ENCODE results near the gene CHCHD5. TPM values are rescaled to one million over a fixed set of nuclear protein-coding genes. Genes with fewer than 3 reads are reported as not detected.

The CHCHD5 gene
- total RNA-seq, 1 experiment from 2014 or later, result 32.3 TPM

DNA sequence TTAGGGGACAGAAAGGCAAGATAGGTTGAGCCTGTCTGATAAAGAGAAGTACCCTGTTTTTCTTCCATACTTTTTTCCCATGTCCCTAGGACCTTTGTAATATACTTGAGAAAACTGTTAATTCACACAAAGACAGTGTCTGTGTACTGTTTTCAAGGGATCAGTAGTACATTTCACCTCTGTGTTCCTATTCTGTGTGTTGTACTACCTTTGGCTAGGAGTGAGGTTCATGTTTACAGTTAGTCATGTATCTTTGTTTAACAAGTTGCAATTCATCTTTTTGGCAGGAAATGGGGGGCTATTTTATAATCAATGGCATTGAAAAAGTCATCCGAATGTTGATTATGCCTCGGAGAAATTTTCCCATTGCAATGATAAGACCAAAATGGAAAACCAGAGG is 35.4 kb upstream of the CHCHD5 start:
- Histone ChIP-seq H3K14ac (ENCODE audit: insufficient read depth, low read length) (no peak overlapping the region), H3K9me3 (ENCODE audit: control insufficient read depth, low read depth, low read length) (no peaks in the 10 kb centered on the region), H3K23me2 (ENCODE audit: insufficient read length, low read depth, low read length, poor library complexity, severe bottlenecking) (no peaks in the 10 kb centered on the region), H2BK12ac (ENCODE audit: insufficient read length, low read depth, low read length) (no peak overlapping the region), H4K91ac (ENCODE audit: insufficient read length, low read depth, low read length) (no peak overlapping the region), H3K56ac (ENCODE audit: insufficient read length, low read depth, low read length) (no peak overlapping the region), H3K79me2 (ENCODE audit: insufficient read depth, low read length) (peaks cover 7% of the 10 kb centered on the region; the same call in 1 of the 2 replicates), H3K9ac (ENCODE audit: extremely low read depth, insufficient read length, low read length) (no peak overlapping the region), H4K5ac (ENCODE audit: insufficient read length, low read depth, low read length) (no peak overlapping the region), H3K27me3 (ENCODE audit: insufficient read depth, low read length) (no peaks in the 10 kb centered on the region), H3K4ac (ENCODE audit: low read depth, low read length) (no peak overlapping the region), H3K23ac (ENCODE audit: insufficient read length, low read depth, low read length) (no peak overlapping the region), H2AK5ac (ENCODE audit: insufficient read length, low read length) (no peak overlapping the region), H2BK15ac (ENCODE audit: low read depth, low read length) (no peak overlapping the region), H4K8ac (replicated peaks; ENCODE audit: insufficient read length, low read depth, low read length) (no peak overlapping the region), H3T11ph (ENCODE audit: low read length) (no peak overlapping the region), H3K4me1 (ENCODE audit: insufficient read depth, low read length) (no peaks in the 10 kb centered on the region), H2AFZ (ENCODE audit: low read length) (no peak overlapping the region), H2BK5ac (ENCODE audit: insufficient read length, low read length) (no peak overlapping the region), H3K18ac (ENCODE audit: insufficient read length, low read depth, low read length) (no peak overlapping the region), H3K27ac (ENCODE audit: insufficient read length, low read depth, low read length) (no peak overlapping the region), H4K20me1 (ENCODE audit: control insufficient read depth, insufficient read depth, insufficient read length) (no peaks in the 10 kb centered on the region), H2BK120ac (ENCODE audit: low read depth, low read length, poor library complexity, severe bottlenecking) (no peak overlapping the region), H2BK20ac (ENCODE audit: low read depth, low read length, poor library complexity, severe bottlenecking) (no peak overlapping the region), H3K79me1 (ENCODE audit: insufficient read depth, low read depth, low read length, poor library complexity, severe bottlenecking) (peaks cover 5% of the 10 kb centered on the region), H3K4me2 (ENCODE audit: insufficient read depth, insufficient read length, low read length) (no peak overlapping the region)
- Mint-ChIP-seq H3K9me3 (no peaks in the 10 kb centered on the region), H3K4me3 (no peak overlapping the region), H3K36me3 (ENCODE audit: insufficient read depth in 1 of 3, low read depth in 3 of 3) (peaks cover 54 to 65% (median 64%) of the 10 kb centered on the region in 3 experiments; a peak in 6 of 7 replicates), H3K4me1 (peaks cover 0 to 2% of the 10 kb centered on the region in 2 experiments; a peak in 1 of 4 replicates), H3K27ac (no peak overlapping the region; a peak in 1 of 7 replicates), H3K27me3 (ENCODE audit: low read depth) (no peaks in the 10 kb centered on the region)
- no CpG with 5 or more reads among the region's 2 CpGs for WGBS (ENCODE audit: extremely low coverage, insufficient read length, low lambda C conversion rate)
- TF ChIP-seq, protein P1, sequence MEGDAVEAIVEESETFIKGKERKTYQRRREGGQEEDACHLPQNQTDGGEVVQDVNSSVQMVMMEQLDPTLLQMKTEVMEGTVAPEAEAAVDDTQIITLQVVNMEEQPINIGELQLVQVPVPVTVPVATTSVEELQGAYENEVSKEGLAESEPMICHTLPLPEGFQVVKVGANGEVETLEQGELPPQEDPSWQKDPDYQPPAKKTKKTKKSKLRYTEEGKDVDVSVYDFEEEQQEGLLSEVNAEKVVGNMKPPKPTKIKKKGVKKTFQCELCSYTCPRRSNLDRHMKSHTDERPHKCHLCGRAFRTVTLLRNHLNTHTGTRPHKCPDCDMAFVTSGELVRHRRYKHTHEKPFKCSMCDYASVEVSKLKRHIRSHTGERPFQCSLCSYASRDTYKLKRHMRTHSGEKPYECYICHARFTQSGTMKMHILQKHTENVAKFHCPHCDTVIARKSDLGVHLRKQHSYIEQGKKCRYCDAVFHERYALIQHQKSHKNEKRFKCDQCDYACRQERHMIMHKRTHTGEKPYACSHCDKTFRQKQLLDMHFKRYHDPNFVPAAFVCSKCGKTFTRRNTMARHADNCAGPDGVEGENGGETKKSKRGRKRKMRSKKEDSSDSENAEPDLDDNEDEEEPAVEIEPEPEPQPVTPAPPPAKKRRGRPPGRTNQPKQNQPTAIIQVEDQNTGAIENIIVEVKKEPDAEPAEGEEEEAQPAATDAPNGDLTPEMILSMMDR (conservative IDR thresholded peaks at IDR 0.05), result no peak
- DNase-seq, result no peak
